ENCODE data around the gene DIO1. TPM values are rescaled to one million over a fixed set of nuclear protein-coding genes. Genes with fewer than 3 reads are reported as not detected.
A peak's percentile ranks its signal among the peaks of the same experiment; 100 is the strongest.

The DIO1 gene
- total RNA-seq, 1 experiment from 2014 or later, result not detected

DNA sequence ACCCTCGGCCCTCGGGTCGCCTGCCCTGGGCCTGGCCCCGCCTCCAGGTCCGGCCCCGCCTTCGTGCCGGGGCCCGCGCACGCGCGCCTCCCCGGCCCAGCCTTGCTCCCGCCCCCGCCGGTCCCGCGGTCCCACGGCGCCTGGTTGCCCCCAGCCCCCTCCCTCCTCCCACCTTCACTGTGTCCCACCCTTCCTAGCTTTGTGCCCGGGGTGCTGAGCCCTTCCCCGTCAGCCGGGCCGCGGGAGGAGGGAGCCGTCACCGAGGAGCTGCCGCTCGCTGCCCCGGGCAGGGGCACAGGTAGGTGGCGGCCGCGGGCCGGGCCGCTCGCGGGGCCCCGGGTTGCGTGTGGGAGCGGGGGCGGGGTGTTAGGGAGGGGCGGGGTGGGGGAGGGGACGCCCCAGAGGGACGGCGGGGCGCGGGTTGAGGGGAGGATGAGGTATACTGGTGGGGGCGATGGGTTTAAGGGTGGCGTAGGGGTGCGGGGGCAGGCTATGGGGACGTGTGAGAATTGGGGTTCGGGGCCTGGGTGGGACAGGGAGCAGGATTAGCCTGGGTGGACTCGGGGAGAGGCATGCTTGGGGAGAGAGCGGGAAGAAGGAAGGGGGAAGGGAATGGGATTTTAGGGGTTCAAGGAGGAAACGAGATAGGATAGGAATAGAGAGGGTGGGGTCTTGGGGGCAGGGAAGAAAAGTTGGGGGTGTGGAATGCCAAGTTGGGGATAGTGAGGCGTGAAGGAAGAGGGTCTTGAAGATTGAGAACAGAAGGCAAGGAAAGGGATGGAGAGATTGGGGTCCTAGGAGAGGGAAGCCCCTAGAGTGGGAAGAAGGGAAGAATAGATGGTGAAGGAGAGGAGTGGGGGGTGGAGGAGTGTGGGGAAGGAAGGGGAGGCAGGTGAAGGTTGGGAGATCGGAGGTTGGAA lies 52.5 kb downstream of the DIO1 start, which contains the start of gene LRRC42:
Gene LRRC42 (plus strand): TSS at position 99 of the 920 bp plus-strand sequence. CDS start 5,650 bp downstream, outside the sequence.
- Mint-ChIP-seq H3K27ac (ENCODE audit: unreplicated experiment) (peak within 1 kb of the TSS; percentile 80), H3K27me3 (ENCODE audit: unreplicated experiment) (no peaks in the 10 kb centered on the region), H3K4me1 (ENCODE audit: low read depth, unreplicated experiment) (peaks cover 23% of the 10 kb centered on the region), H3K9me3 (ENCODE audit: low read depth, unreplicated experiment) (no peaks in the 10 kb centered on the region), H3K36me3 (ENCODE audit: insufficient read depth, unreplicated experiment) (peaks cover 34% of the 10 kb centered on the region), H3K4me3 (ENCODE audit: low read depth, unreplicated experiment) (peak within 1 kb of the TSS; percentile 98)
- CTCF ChIA-PET, result interaction anchor here (0.5 to 2.6 kb wide), 13 partner anchors 10 to 558 kb away, joined by 3 to 22 read pairs (median 4); no protein-coding TSS in a partner anchor
- DNase-seq, result no peak
- TF ChIP-seq, protein P1, sequence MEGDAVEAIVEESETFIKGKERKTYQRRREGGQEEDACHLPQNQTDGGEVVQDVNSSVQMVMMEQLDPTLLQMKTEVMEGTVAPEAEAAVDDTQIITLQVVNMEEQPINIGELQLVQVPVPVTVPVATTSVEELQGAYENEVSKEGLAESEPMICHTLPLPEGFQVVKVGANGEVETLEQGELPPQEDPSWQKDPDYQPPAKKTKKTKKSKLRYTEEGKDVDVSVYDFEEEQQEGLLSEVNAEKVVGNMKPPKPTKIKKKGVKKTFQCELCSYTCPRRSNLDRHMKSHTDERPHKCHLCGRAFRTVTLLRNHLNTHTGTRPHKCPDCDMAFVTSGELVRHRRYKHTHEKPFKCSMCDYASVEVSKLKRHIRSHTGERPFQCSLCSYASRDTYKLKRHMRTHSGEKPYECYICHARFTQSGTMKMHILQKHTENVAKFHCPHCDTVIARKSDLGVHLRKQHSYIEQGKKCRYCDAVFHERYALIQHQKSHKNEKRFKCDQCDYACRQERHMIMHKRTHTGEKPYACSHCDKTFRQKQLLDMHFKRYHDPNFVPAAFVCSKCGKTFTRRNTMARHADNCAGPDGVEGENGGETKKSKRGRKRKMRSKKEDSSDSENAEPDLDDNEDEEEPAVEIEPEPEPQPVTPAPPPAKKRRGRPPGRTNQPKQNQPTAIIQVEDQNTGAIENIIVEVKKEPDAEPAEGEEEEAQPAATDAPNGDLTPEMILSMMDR (IDR thresholded peaks at IDR 0.05; ENCODE audit: unreplicated experiment), result no peak
- no TSS peak for BruUV-seq (replicated peaks)
- intact Hi-C loops (cut with micrococcal nuclease; ENCODE audit: unreplicated experiment), result no loop called here

DNA sequence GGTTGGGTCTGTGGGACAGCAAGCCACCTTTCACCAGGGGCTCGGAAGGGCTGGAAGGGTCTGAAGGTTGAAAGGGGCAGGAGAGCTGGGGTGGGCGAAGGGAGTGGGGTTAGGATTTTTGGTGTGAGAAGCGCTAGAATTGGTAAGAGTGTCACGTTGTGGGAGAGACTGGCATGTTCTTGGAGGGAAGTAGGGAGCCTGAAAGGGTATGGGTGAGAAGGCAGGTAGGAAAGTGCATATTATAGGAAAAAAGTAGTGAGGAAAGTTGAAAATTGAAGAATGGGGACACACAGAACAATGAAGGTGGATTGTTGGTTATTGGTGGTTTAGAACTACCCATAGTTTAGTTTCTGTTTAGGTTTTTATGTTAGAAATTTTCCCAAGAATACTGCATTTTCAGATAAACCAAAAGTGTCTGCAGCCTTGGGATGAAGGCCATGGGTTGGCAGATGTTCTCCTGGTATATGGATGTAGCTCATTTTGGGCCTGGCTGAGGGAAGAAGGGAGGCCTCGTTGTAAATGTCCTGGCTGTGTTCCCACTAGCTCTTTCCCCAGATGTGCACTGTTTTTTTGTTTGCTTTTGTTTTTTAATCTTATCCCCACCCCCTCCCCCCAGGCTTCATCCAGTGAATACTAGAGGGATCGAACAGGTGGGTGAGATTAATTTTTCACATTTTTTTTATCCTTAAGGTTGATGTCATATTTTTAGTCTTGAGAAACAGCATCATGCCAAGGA lies 53.4 kb downstream of the DIO1 start:
- CTCF ChIA-PET, result interaction anchor here (0.7 to 1.9 kb wide), 3 partner anchors 12 to 69 kb away, joined by 3 to 11 read pairs (median 5); no protein-coding TSS in a partner anchor
- Mint-ChIP-seq H3K27ac (ENCODE audit: unreplicated experiment) (peak overlapping the region; percentile 70), H3K4me3 (ENCODE audit: low read depth, unreplicated experiment) (peak overlapping the region; percentile 98), H3K36me3 (ENCODE audit: insufficient read depth, unreplicated experiment) (peaks cover 37% of the 10 kb centered on the region), H3K4me1 (ENCODE audit: low read depth, unreplicated experiment) (peaks cover 21% of the 10 kb centered on the region), H3K9me3 (ENCODE audit: low read depth, unreplicated experiment) (no peaks in the 10 kb centered on the region), H3K27me3 (ENCODE audit: unreplicated experiment) (no peaks in the 10 kb centered on the region)
- intact Hi-C loops (cut with micrococcal nuclease; ENCODE audit: unreplicated experiment), result no loop called here
- no peak for DNase-seq
- no TSS peak for BruUV-seq (replicated peaks)
- TF ChIP-seq, protein P1 (IDR thresholded peaks at IDR 0.05; ENCODE audit: unreplicated experiment), result no peak

DNA sequence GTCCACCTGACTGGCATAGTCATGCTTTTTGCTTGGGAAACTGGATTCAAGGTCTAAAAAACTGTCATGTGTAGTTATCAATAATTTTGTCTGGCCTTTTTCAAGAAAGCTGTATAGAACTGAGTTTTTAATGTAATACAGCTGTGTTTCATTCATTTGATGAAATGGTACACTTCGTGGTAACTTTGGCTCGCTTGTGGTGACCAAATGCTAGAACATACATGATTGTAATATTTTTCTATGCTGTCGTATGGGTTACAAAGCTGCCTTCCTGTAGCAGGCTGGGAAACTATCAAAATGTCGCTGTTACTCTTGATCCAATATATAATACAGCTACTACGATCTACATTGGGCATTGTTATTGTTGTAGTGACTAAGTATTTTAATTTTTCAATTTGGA lies 54.3 kb downstream of the DIO1 start:
- Mint-ChIP-seq H3K4me3 (ENCODE audit: low read depth, unreplicated experiment) (no peak overlapping the region), H3K9me3 (ENCODE audit: low read depth, unreplicated experiment) (no peaks in the 10 kb centered on the region), H3K4me1 (ENCODE audit: low read depth, unreplicated experiment) (peaks cover 12% of the 10 kb centered on the region), H3K27me3 (ENCODE audit: unreplicated experiment) (no peaks in the 10 kb centered on the region), H3K27ac (ENCODE audit: unreplicated experiment) (no peak overlapping the region), H3K36me3 (ENCODE audit: insufficient read depth, unreplicated experiment) (peaks cover 41% of the 10 kb centered on the region)
- TF ChIP-seq, protein P1 (IDR thresholded peaks at IDR 0.05; ENCODE audit: unreplicated experiment), result no peak
- CTCF ChIA-PET, result interaction anchor here (0.7 to 1.9 kb wide), 4 partner anchors 11 to 88 kb away, joined by 3 to 11 read pairs (median 5); no protein-coding TSS in a partner anchor
- BruUV-seq (replicated peaks), result no TSS peak
- DNase-seq, result no peak
- intact Hi-C loops (cut with micrococcal nuclease; ENCODE audit: unreplicated experiment), result no loop called here

All from Calu3 (cell line).